Right lobe of liver (tissue), 6 donors: ENCODE results near the gene C14orf132. TPM values are rescaled to one million over a fixed set of nuclear protein-coding genes. Genes with fewer than 3 reads are reported as not detected.

Experiments
- ATAC-seq, 4 donors: fragments of 200-7000 bp; cut with Tn5 transposase; one replicate each; pipeline ENCODE4 v1.9.1; 2020; ENCODE audit warnings: mild to moderate bottlenecking in 4 of 4, moderate library complexity in 4 of 4
- DNase-seq, 3 donors: peaks; one replicate each; pipeline ENCODE4 v3.0.0-alpha.2; 2020
- H3K27ac ChIP-seq, 3 donors: fragments of 200-600 bp; one replicate each; pipeline ENCODE4 v1.8.0; 2022
- H3K27me3 ChIP-seq, 2 donors: fragments of 200-600 bp; one replicate each; pipeline ENCODE4 v1.8.0; 2022
- H3K36me3 ChIP-seq, 4 donors: fragments of 200-600 bp; sonication (generic) in 1 of 4; one replicate each; pipeline versions ENCODE4 v1.5.1 to v1.8.0; 2017 to 2022; ENCODE audit warnings: control low read depth in 1 of 4
- H3K4me1 ChIP-seq, 4 donors: fragments of 200-600 bp; sonication (generic) in 1 of 4; one replicate each; pipeline versions ENCODE4 v1.5.1 to v1.8.0; 2017 to 2022; ENCODE audit warnings: control low read depth in 1 of 4
- H3K4me3 ChIP-seq, 3 donors: fragments of 200-600 bp; one replicate each; pipeline ENCODE4 v1.8.0; 2022
- H3K9me3 ChIP-seq, 4 donors: fragments of 200-600 bp; sonication (generic) in 1 of 4; one replicate each; pipeline versions ENCODE4 v1.5.1 to v1.8.0; 2017 to 2022; ENCODE audit warnings: control low read depth in 1 of 4
- CTCF ChIP-seq, 4 donors: fragments of 200-600 bp in 3 of 4; fragments of 450-650 bp in 1 of 4; IDR thresholded peaks; one replicate each; pipeline versions ENCODE4 v1.5.1 to v1.8.0; 2016 to 2022; ENCODE audit warnings: antibody characterized with exemption in 4 of 4, mild to moderate bottlenecking in 2 of 4
- POLR2A ChIP-seq: fragments of 450-650 bp; IDR thresholded peaks from one replicate; pipeline ENCODE4 v1.6.1; 2017; ENCODE audit warnings: antibody characterized with exemption, mild to moderate bottlenecking
- WGBS: methylation state at CpG from one replicate; pipeline ENCODE4 v1.1.6; 2018; ENCODE audit warnings: low coverage, low lambda C conversion rate; ENCODE audit not compliant: insufficient coverage; ENCODE audit errors: missing lambda C conversion rate; 5-methylcytosine and 5-hydroxymethylcytosine counted together
- intact Hi-C, 2 donors: fragments of 100-400 bp; cut with DNase I; formaldehyde crosslinking; loops; one replicate each; pipeline versions ENCODE4 v1.11.2 to v1.14.1; 2022
- total RNA-seq, 6 experiments: library from RNA; depleted of rRNA in 2 of 6; stranded (reverse); fragments of >200 nt in 2 of 6; fragmentation: NEBNext Ultra II Directional in 3 of 6; extraction: Animal tissue kit (Norgen Biotek cat#: 25700) in 3 of 6; gene quantifications; one replicate each; pipeline versions ENCODE4 v1.1.0 to v1.2.4, GENCODE V29; 2016 to 2023
- donor health status: DM: no; HTN: yes; CAD: no.
- donor health status: DM: no; HTN: no; CAD: no.
- donor health status: DM: no; HTN: no; CAD: no.
- donor health status: DM: no; HTN: yes; CAD: no.
- donor health status: DM: no; HTN: yes; CAD: no.

C14orf132 gene
- total RNA-seq, 6 experiments from 2014 or later: 1.7 to 6.9 (median 3.3) TPM

- Histone ChIP-seq H3K27ac (no peak overlapping the region), H3K4me1 (no peaks in the 10 kb centered on the region), H3K36me3 (no peaks in the 10 kb centered on the region), H3K4me3 (no peak overlapping the region), H3K27me3 (no peaks in the 10 kb centered on the region), H3K9me3 (peaks cover 0 to 4% (median 0%) of the 10 kb centered on the region in 4 donors)
- TF ChIP-seq CTCF (IDR thresholded peaks at IDR 0.05) (no peak), POLR2A (no peak)
- ATAC-seq (no peak), DNase-seq (no peak)
- WGBS: 66% methylated on average over 2 of the region's 3 CpGs
- intact Hi-C loops: no loop called here
Observed at GRCh38 chr14:96014176-96014575, 25.0 kb upstream of the C14orf132 start.

GRCh38 chr14:96016501-96017160 lies 22.5 kb upstream of the C14orf132 start:
- Histone ChIP-seq H3K4me1 (no peaks in the 10 kb centered on the region), H3K27me3 (no peaks in the 10 kb centered on the region), H3K36me3 (no peaks in the 10 kb centered on the region), H3K4me3 (no peak overlapping the region), H3K9me3 (no peaks in the 10 kb centered on the region), H3K27ac (no peak overlapping the region)
- TF ChIP-seq CTCF (IDR thresholded peaks at IDR 0.05) (no peak), POLR2A (no peak)
- ATAC-seq (no peak), DNase-seq (no peak)
- 30% methylated on average over 7 of the region's 7 CpGs for WGBS
- intact Hi-C loops: no loop called here

GRCh38 chr14:96017882-96018281 lies 21.3 kb upstream of the C14orf132 start:
- TF ChIP-seq CTCF (IDR thresholded peaks at IDR 0.05) (no peak), POLR2A (no peak)
- intact Hi-C loops: no loop called here
- DNase-seq (no peak), ATAC-seq (no peak)
- no peak overlapping the region for H3K27ac ChIP-seq
- no peaks in the 10 kb centered on the region for H3K9me3 ChIP-seq
- 74% methylated on average over 2 of the region's 2 CpGs for WGBS
- H3K36me3 ChIP-seq: no peaks in the 10 kb centered on the region
- H3K27me3 ChIP-seq: no peaks in the 10 kb centered on the region
- H3K4me3 ChIP-seq: no peak overlapping the region
- no peaks in the 10 kb centered on the region for H3K4me1 ChIP-seq

GRCh38 chr14:96027431-96028355 lies 11.5 kb upstream of the C14orf132 start:
- DNase-seq: no peak

More at GRCh38 chr14:96027431-96028355, 11.5 kb upstream of the C14orf132 start:
- no peaks in the 10 kb centered on the region for H3K27me3 ChIP-seq
- TF ChIP-seq CTCF (IDR thresholded peaks at IDR 0.05) (no peak), POLR2A (no peak)
- no peaks in the 10 kb centered on the region for H3K9me3 ChIP-seq
- no peaks in the 10 kb centered on the region for H3K4me1 ChIP-seq
- WGBS: 40% methylated on average over 5 of the region's 8 CpGs
- H3K4me3 ChIP-seq: no peak overlapping the region
- H3K36me3 ChIP-seq: no peaks in the 10 kb centered on the region
- no peak overlapping the region for H3K27ac ChIP-seq
- ATAC-seq: no peak
- intact Hi-C loops: no loop called here
